Uterine smooth muscle cell (primary cell): ENCODE results near the gene SGSM1. TPM values are rescaled to one million over a fixed set of nuclear protein-coding genes. Genes with fewer than 3 reads are reported as not detected.

ENCODE experiments used
- total RNA-seq: library from RNA; depleted of rRNA; stranded (reverse); fragments of >200 nt; gene quantifications from 2 replicates; pipeline ENCODE4 v1.2.3, GENCODE V29; 2014

The SGSM1 gene
- under 0.01 and 0.11 TPM in 2 replicates for total RNA-seq

GRCh38 chr22:24805790-24806662, at the start of gene SGSM1:
TSS of gene SGSM1 (plus strand) at chr22:24806211. CDS start at chr22:24806326, 115 bp downstream.

GRCh38 chr22:24951942-24952836, 146.2 kb downstream of the SGSM1 start, which contains the start of gene KIAA1671:
TSS of gene KIAA1671 (plus strand) at chr22:24952716. CDS start at chr22:25028000, 75,284 bp downstream.

Other genes starting within 250 kb of the SGSM1 start
- 6.5 and 10.1 TPM in 2 replicates for gene LRRC75B, start 213.1 kb upstream of the SGSM1 start, total RNA-seq
- gene GGT1, start 203.0 kb upstream of the SGSM1 start, total RNA-seq = 1.8 and 3.0 TPM in 2 replicates
- not detected in 2 replicates for gene PIWIL3, start 31.5 kb upstream of the SGSM1 start, total RNA-seq
- not detected in 2 replicates for gene LHFPL7, start 140.5 kb downstream of the SGSM1 start, total RNA-seq
- gene KIAA1671, start 146.5 kb downstream of the SGSM1 start, total RNA-seq = 2.2 and 3.9 TPM in 2 replicates